HepG2 (cell line): ENCODE measurements around the gene NPBWR2. TPM values are rescaled to one million over a fixed set of nuclear protein-coding genes. Genes with fewer than 3 reads are reported as not detected.

Experiments used
- ATAC-seq: fragments of 200-7000 bp; cut with Tn5 transposase; 3 replicates; pipeline ENCODE4 v1.9.1; 2020; ENCODE audit warnings: mild to moderate bottlenecking, moderate library complexity
- BruUV-seq: library from RNA; stranded (reverse); fragments of 400-500 nt; replicated peaks from 2 replicates; lab custom pipeline; 2021; lab: Mats Ljungman, UMichigan
- CTCF ChIA-PET: fragments of 300-600 bp; formaldehyde crosslinking; extraction: SDS; loops from one replicate; lab custom pipeline; 2021; ENCODE audit warnings: low total read pairs, inconsistent platforms, low intra/inter-chr PET ratio; lab: Yijun Ruan, JAX
- POLR2A ChIA-PET: fragments of 350-600 bp; sonication (Branson Sonifier 250); formaldehyde crosslinking; loops from one replicate; lab custom pipeline; 2020; ENCODE audit warnings: antibody characterized with exemption, inconsistent platforms; lab: Yijun Ruan, JAX
- DNase-seq: peaks from one replicate; pipeline ENCODE4 v3.0.0-alpha.2; 2015; ENCODE audit warnings: low spot score
- FAIRE-seq: peaks from 3 replicates; lab custom pipeline; 2011; peaks lifted over from hg19 to GRCh38; lab: Jason Lieb, UNC
- H2AFZ ChIP-seq: one replicate; pipeline ENCODE4 v1.6.1; 2011; ENCODE audit warnings: low read length, inconsistent platforms
- H3K27ac ChIP-seq: fragments of 300-600 bp; 3 replicates; pipeline ENCODE4 v1.8.0; 2011; ENCODE audit warnings: mixed run types, mild to moderate bottlenecking, mixed read lengths, low read length, inconsistent platforms; ENCODE audit not compliant: insufficient read depth; ENCODE audit errors: extremely low read length
- H3K27me3 ChIP-seq, 2 experiments: fragments of 200-600 bp in 1 of 2; 2 replicates in 1 of 2; 3 replicates in 1 of 2; pipeline versions ENCODE4 v1.6.0 to v1.8.0; 2011; ENCODE audit warnings: low read length in 2 of 2, mild to moderate bottlenecking in 2 of 2, moderate library complexity in 2 of 2, inconsistent platforms in 1 of 2; ENCODE audit not compliant: insufficient read depth in 2 of 2, control insufficient read depth in 1 of 2
- H3K36me3 ChIP-seq, 2 experiments: fragments of 200-600 bp in 1 of 2; replicated peaks in 1 of 2; 2 replicates in 1 of 2; 3 replicates in 1 of 2; pipeline versions ENCODE4 v1.5.1 to v1.8.0; 2011; ENCODE audit warnings: low read length in 2 of 2, inconsistent platforms in 1 of 2; ENCODE audit not compliant: insufficient read depth in 2 of 2, control insufficient read depth in 1 of 2
- H3K4me1 ChIP-seq: 2 replicates; pipeline ENCODE4 v1.5.1; 2012; ENCODE audit warnings: low read length, inconsistent platforms; ENCODE audit not compliant: insufficient read depth
- H3K4me2 ChIP-seq: 2 replicates; pipeline ENCODE4 v1.6.0; 2011; ENCODE audit warnings: low read depth, low read length, inconsistent platforms
- H3K4me3 ChIP-seq, 3 experiments: fragments of 200-600 bp in 1 of 3; sonication (generic), shearing (Covaris generic) in 1 of 3; replicated peaks in 1 of 3; 2 replicates each; pipeline ENCODE4 v1.5.1; 2011 to 2016; ENCODE audit warnings: low read length in 3 of 3, inconsistent platforms in 2 of 3, low read depth in 2 of 3, mild to moderate bottlenecking in 2 of 3, control low read depth in 1 of 3, mixed read lengths in 1 of 3; ENCODE audit not compliant: insufficient read depth in 1 of 3
- H3K79me2 ChIP-seq: one replicate; pipeline ENCODE4 v1.6.1; 2011; ENCODE audit warnings: low read length, inconsistent platforms; ENCODE audit not compliant: insufficient read depth
- H3K9ac ChIP-seq: 2 replicates; pipeline ENCODE4 v1.6.0; 2011; ENCODE audit warnings: mild to moderate bottlenecking, low read depth, low read length, inconsistent platforms; ENCODE audit not compliant: insufficient read depth
- H3K9me3 ChIP-seq: 2 replicates; pipeline ENCODE4 v1.5.1; 2012; ENCODE audit warnings: mild to moderate bottlenecking, low read length
- H4K20me1 ChIP-seq: 2 replicates; pipeline ENCODE4 v1.6.0; 2011; ENCODE audit warnings: inconsistent platforms, mild to moderate bottlenecking, low read length, moderate library complexity; ENCODE audit not compliant: insufficient read depth
- CREB3 ChIP-seq: sonication (generic); formaldehyde crosslinking; IDR thresholded peaks from 2 replicates; pipeline ENCODE4 v1.5.0; 2020; ENCODE audit warnings: missing genetic modification reagents
- MEIS1 ChIP-seq: sonication (generic); formaldehyde crosslinking; IDR thresholded peaks from 2 replicates; pipeline ENCODE4 v1.9.0; 2021; ENCODE audit warnings: mild to moderate bottlenecking, missing genetic modification reagents, moderate library complexity, borderline replicate concordance
- ZNF20 ChIP-seq: sonication (generic); formaldehyde crosslinking; IDR thresholded peaks from 2 replicates; pipeline ENCODE4 v1.4.0; 2020; ENCODE audit warnings: mild to moderate bottlenecking, moderate library complexity, missing genetic modification reagents
- WGBS: methylation state at CpG from one replicate; pipeline ENCODE4 v1.1.6; 2017; ENCODE audit warnings: low lambda C conversion rate; 5-methylcytosine and 5-hydroxymethylcytosine counted together
- in situ Hi-C: cut with HindIII; loops from 2 replicates; pipeline ENCODE4 v1.10.0; 2017; ENCODE audit warnings: low pct_unique_long_range_greater_than_20kb; ENCODE audit not compliant: extremely low pct_ligation_motif_present
- intact Hi-C: fragments of 100-400 bp; cut with micrococcal nuclease; formaldehyde crosslinking; loops from one replicate; pipeline ENCODE4 v1.10.0; 2022; ENCODE audit not compliant: unreplicated experiment
- polyA plus RNA-seq, 8 experiments: library from polyadenylated mRNA; depleted of rRNA in 3 of 8; stranded (reverse) in 7 of 8; unstranded in 1 of 8; fragments of >200 nt; fragmentation: Illumina TruSeq in 4 of 8; extraction: Trizol in 4 of 8; gene quantifications; 2 replicates each; pipeline versions ENCODE4 v1.2.1 to v1.2.3, GENCODE V29; 2011 to 2016; ENCODE audit warnings: low read depth in 4 of 8, missing spikeins in 1 of 8, mixed read lengths in 1 of 8; ENCODE audit not compliant: insufficient read depth in 1 of 8
- total RNA-seq, 5 experiments: library from RNA; depleted of rRNA; stranded (reverse); fragments of >200 nt; fragmentation: Illumina TruSeq; extraction: Trizol; gene quantifications; 2 replicates each; pipeline ENCODE4 v1.2.3, GENCODE V29; 2016; ENCODE audit warnings: low read depth in 1 of 5
- TF ChIP-seq, protein P1 (sequence below): sonication (generic); formaldehyde crosslinking; IDR thresholded peaks from 2 replicates; pipeline ENCODE4 v1.8.0; 2022; ENCODE audit warnings: mild to moderate bottlenecking, missing genetic modification reagents, moderate library complexity
- TF ChIP-seq, protein P2 (sequence below): sonication (generic); formaldehyde crosslinking; IDR thresholded peaks from 2 replicates; pipeline ENCODE4 v1.4.0; 2020; ENCODE audit warnings: mild to moderate bottlenecking, missing genetic modification reagents
- TF ChIP-seq, protein P3 (sequence below): sonication (generic); formaldehyde crosslinking; IDR thresholded peaks from 2 replicates; pipeline ENCODE4 v1.4.0; 2020; ENCODE audit warnings: mild to moderate bottlenecking, missing genetic modification reagents
- TF ChIP-seq, protein P4 (sequence below): sonication (generic); formaldehyde crosslinking; IDR thresholded peaks from 2 replicates; pipeline ENCODE4 v1.4.0; 2020; ENCODE audit warnings: missing genetic modification reagents

Gene NPBWR2
- total and polyA plus RNA-seq, 2 of the 13 experiments (the other 11 are each of a cell fraction or from before 2014, with no cell fraction given), result not detected

- TF ChIP-seq MEIS1 (CRISPR knock-in tag), result no peak
- TF ChIP-seq, protein P1, sequence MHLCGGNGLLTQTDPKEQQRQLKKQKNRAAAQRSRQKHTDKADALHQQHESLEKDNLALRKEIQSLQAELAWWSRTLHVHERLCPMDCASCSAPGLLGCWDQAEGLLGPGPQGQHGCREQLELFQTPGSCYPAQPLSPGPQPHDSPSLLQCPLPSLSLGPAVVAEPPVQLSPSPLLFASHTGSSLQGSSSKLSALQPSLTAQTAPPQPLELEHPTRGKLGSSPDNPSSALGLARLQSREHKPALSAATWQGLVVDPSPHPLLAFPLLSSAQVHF, result no peak
- TF ChIP-seq, all 625 proteins: peak for 151
Observed at GRCh38 chr20:64079273-64080012, 27.9 kb downstream of the NPBWR2 start, which contains the start of gene RGS19 (continued).

DNA sequence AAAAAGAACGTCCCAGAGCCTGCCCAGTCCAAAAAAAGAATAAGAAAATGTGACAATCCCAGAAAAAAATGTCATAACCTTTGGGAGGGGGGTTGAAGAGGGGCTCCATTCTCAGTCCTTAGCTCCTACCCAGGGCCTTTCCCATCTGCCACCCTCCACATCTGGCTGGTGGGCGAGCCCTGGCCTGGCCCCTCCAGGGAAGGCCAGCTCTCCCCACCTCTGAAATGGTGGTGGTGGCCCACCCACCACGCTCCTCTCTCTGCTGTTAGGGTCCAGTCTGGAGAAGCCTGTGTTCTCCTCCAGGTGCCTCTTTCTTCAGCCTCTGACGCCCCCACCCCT, 28.5 kb downstream of the NPBWR2 start:
- peak overlapping the region; percentile 99 for H3K4me2 ChIP-seq
- no peaks in the 10 kb centered on the region for H3K9me3 ChIP-seq
- H3K9ac ChIP-seq, result peak overlapping the region; percentile 78
- FAIRE-seq, result no peak
- in situ Hi-C loops (no loop called here), intact Hi-C loops (no loop called here)
- no peak for DNase-seq
- peaks cover 53% of the 10 kb centered on the region for H3K4me1 ChIP-seq
- no peaks in the 10 kb centered on the region for H3K36me3 ChIP-seq
- no peak overlapping the region for H2AFZ ChIP-seq
- WGBS, result 28% methylated on average over 4 of the region's 4 CpGs
- TSS peak; percentile 65 for BruUV-seq
- no peak overlapping the region for H3K27ac ChIP-seq
- H3K79me2 ChIP-seq, result no peaks in the 10 kb centered on the region
- H3K4me3 ChIP-seq, result peak overlapping the region; percentile 77 to 89 (median 85)
- POLR2A ChIA-PET, result interaction anchor here (1.0 to 4.9 kb wide), 6 partner anchors 14 to 214 kb away, joined by 3 to 25 read pairs (median 8); partner anchors contain the start of genes PCMTD2, TCEA2 and TPD52L2
- H4K20me1 ChIP-seq, result peaks cover 9% of the 10 kb centered on the region; the same call in 1 of the 2 replicates
- ATAC-seq, result no peak
- peaks cover 1 to 9% of the 10 kb centered on the region in 2 experiments; a peak in 2 of 5 replicates for H3K27me3 ChIP-seq
- CTCF ChIA-PET, result no interaction called here
- TF ChIP-seq ZNF20 (0 out of 2 replicates have a peak, but pooled peaks have one; percentile 43), CREB3 (no peak)
- TF ChIP-seq, protein P2, sequence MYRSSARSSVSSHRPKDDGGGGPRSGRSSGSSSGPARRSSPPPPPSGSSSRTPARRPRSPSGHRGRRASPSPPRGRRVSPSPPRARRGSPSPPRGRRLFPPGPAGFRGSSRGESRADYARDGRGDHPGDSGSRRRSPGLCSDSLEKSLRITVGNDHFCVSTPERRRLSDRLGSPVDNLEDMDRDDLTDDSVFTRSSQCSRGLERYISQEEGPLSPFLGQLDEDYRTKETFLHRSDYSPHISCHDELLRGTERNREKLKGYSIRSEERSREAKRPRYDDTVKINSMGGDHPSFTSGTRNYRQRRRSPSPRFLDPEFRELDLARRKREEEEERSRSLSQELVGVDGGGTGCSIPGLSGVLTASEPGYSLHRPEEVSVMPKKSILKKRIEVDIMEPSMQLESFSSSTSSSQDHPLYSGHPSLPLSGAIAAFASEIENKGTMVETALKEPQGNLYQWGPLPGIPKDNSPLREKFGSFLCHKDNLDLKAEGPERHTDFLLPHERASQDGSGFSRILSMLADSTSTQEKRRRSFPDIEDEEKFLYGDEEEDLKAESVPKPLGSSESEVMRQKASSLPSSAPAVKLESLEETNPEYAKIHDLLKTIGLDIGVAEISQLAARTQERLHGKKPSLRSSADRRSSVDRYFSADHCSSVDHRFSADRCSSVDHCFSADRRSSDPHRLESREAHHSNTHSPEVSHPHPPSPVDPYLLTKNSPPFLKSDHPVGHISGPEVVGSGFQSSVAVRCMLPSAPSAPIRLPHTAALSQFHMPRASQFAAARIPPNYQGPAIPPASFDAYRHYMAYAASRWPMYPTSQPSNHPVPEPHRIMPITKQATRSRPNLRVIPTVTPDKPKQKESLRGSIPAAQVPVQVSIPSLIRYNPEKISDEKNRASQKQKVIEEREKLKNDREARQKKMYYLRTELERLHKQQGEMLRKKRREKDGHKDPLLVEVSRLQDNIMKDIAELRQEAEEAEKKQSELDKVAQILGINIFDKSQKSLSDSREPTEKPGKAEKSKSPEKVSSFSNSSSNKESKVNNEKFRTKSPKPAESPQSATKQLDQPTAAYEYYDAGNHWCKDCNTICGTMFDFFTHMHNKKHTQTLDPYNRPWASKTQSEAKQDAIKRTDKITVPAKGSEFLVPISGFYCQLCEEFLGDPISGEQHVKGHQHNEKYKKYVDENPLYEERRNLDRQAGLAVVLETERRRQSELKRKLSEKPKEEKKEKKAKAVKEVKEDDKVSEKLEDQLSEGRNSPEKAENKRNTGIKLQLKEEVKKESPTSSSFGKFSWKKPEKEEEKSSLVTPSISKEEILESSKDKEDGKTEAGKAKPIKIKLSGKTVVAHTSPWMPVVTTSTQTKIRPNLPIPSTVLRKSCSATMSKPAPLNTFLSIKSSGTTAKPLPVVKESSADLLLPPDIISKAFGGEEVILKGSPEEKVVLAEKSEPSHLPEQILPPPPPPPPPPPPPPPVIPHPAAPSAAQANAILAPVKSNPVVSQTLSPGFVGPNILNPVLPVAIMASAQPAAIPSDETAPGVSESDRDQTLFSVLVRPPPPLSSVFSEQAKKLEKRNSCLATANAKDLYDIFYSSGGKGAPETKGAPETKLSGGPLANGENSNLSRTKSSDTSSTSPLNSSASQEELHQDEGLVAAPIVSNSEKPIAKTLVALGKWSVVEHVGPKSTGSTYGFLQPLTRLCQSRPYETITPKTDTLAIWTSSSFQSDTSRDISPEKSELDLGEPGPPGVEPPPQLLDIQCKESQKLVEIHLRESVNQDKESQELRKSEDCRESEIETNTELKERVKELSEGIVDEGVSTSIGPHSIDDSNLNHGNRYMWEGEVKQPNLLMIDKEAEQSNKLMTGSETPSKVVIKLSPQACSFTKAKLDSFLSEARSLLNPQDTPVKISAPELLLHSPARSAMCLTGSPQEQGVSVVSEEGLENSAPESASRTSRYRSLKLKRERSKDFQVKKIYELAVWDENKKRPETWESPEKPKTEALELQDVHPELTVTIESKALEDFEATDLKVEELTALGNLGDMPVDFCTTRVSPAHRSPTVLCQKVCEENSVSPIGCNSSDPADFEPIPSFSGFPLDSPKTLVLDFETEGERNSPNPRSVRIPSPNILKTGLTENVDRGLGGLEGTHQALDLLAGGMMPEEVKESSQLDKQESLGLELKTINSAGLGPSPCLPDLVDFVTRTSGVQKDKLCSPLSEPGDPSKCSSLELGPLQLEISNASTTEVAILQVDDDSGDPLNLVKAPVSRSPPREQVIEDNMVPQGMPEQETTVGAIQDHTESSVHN (CRISPR knock-in tag), result no peak
- TF ChIP-seq, protein P3, sequence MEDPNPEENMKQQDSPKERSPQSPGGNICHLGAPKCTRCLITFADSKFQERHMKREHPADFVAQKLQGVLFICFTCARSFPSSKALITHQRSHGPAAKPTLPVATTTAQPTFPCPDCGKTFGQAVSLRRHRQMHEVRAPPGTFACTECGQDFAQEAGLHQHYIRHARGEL (CRISPR knock-in tag), result 0 out of 2 replicates have a peak, but pooled peaks have one; percentile 29
- TF ChIP-seq, protein P4, sequence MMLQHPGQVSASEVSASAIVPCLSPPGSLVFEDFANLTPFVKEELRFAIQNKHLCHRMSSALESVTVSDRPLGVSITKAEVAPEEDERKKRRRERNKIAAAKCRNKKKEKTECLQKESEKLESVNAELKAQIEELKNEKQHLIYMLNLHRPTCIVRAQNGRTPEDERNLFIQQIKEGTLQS (CRISPR knock-in tag), result peak; percentile 19; the same call in 1 of the 2 replicates
